ENCODE data around the gene ZFP1. TPM values are rescaled to one million over a fixed set of nuclear protein-coding genes. Genes with fewer than 3 reads are reported as not detected.

ZFP1 gene
- total RNA-seq, 1 donor from 2014 or later = 10.4 TPM

DNA sequence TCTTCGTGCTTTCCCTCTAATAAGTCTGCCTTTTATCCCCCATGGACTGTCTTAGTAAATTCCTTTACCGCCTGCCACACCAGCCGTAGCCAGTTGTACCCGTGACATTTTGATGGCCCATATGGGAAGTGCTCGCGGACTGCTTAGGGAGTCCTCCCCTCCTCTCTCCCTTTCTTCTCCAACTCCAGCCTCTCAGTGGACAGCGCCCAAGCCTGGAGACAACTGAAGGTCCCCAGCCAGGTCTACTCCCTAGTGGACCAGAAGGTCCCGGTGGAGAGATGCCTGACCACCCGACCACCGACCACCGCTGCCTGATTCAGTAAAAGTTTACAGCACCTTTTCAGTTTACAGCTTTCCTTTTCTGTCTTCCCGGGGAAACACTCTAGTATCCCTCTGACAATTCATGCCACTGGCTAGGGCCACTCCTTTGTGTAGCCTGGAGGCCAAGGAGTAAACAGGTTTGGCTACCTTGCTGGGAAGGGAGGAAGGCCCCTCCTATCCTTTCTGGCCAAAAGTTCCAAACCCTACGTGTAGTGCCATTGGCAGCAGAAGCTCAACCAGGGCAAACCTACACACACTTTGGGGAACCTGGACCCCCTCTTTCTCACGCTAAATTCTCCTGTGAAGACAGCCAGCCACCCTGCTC, 40.6 kb downstream of the ZFP1 start:
- no peak for ATAC-seq
- intact Hi-C loops (cut with DNase I) = no loop called here
- Histone ChIP-seq H3K36me3 (no peaks in the 10 kb centered on the region), H3K27ac (no peak overlapping the region), H3K9me3 (no peaks in the 10 kb centered on the region), H3K4me3 (no peak overlapping the region), H3K27me3 (ENCODE audit: low read depth) (no peaks in the 10 kb centered on the region), H3K4me1 (no peaks in the 10 kb centered on the region)
- DNase-seq = no peak
- TF ChIP-seq, protein P1, sequence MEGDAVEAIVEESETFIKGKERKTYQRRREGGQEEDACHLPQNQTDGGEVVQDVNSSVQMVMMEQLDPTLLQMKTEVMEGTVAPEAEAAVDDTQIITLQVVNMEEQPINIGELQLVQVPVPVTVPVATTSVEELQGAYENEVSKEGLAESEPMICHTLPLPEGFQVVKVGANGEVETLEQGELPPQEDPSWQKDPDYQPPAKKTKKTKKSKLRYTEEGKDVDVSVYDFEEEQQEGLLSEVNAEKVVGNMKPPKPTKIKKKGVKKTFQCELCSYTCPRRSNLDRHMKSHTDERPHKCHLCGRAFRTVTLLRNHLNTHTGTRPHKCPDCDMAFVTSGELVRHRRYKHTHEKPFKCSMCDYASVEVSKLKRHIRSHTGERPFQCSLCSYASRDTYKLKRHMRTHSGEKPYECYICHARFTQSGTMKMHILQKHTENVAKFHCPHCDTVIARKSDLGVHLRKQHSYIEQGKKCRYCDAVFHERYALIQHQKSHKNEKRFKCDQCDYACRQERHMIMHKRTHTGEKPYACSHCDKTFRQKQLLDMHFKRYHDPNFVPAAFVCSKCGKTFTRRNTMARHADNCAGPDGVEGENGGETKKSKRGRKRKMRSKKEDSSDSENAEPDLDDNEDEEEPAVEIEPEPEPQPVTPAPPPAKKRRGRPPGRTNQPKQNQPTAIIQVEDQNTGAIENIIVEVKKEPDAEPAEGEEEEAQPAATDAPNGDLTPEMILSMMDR (IDR thresholded peaks at IDR 0.05) = no peak

DNA sequence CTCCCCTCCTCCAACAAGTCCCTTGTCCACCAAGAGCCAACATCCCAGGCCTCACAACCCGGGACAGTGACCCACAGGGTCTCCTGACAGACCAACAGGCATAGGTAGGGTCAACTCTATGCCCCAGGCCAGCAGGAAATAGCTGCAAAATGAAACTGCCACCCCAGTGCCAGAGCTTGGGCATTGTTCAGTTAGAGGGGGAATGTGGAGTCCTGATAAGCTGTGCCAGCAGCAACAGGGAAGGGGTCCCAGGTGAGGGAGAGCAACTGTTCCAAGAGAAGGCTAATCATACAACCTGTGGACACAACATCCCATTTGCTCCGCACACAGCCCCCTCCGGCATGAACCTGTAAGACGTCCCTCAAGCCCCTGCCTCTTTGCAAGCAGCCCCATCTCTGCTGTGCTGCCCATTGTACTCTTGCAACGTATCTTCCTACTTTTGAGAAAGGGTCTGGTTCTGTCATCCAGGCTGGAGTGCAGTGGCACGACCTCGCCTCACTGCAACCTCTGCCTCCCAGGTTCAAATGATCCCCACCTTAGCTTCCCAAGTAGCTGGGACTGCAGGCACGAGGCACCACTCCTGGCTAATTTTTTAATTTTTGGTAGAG, 41.4 kb downstream of the ZFP1 start:
- DNase-seq (no peak), ATAC-seq (no peak)
- no peaks in the 10 kb centered on the region for H3K36me3 ChIP-seq
- no peak overlapping the region for H3K27ac ChIP-seq
- H3K27me3 ChIP-seq (ENCODE audit: low read depth) = no peaks in the 10 kb centered on the region
- H3K9me3 ChIP-seq = no peaks in the 10 kb centered on the region
- intact Hi-C loops (cut with DNase I) = no loop called here
- H3K4me3 ChIP-seq = no peak overlapping the region
- TF ChIP-seq, protein P1 (IDR thresholded peaks at IDR 0.05) = no peak
- no peaks in the 10 kb centered on the region for H3K4me1 ChIP-seq

DNA sequence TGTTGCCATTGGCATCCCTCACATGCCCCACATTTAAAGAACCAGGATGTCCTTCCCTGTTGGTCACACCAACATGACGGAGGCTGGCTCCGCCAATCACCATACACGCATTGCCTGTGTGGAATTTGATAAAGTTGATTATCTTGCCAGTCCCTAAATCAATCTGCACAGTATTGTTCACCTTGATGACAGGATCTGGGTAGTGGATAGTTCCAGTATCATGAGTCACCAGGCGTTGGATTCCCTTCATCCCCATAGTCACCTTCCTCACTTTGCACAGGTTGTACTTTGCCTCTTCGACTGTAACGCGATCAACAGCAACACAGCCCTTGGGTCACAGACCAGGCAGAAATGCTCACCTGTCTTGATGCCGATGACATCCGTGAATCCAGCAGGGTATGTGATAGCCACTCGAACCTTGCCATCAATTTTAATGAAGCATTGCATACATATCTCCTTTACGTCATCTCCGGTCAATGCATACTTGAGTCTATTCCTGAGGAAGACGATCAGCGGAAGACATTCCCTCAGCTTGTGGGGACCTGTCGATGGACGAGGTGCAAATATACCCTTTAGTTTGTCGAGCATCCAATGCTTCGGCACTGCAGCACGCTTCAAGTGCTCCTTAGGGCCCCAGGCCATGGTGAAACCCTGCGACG, 44.4 kb downstream of the ZFP1 start:
- peaks cover 10% of the 10 kb centered on the region for H3K27me3 ChIP-seq (ENCODE audit: low read depth)
- no peaks in the 10 kb centered on the region for H3K4me1 ChIP-seq
- no peak overlapping the region for H3K27ac ChIP-seq
- H3K9me3 ChIP-seq = no peaks in the 10 kb centered on the region
- no peaks in the 10 kb centered on the region for H3K36me3 ChIP-seq
- TF ChIP-seq, protein P1 (IDR thresholded peaks at IDR 0.05) = no peak
- ATAC-seq (no peak), DNase-seq (no peak)
- intact Hi-C loops (cut with DNase I) = no loop called here
- no peak overlapping the region for H3K4me3 ChIP-seq

DNA sequence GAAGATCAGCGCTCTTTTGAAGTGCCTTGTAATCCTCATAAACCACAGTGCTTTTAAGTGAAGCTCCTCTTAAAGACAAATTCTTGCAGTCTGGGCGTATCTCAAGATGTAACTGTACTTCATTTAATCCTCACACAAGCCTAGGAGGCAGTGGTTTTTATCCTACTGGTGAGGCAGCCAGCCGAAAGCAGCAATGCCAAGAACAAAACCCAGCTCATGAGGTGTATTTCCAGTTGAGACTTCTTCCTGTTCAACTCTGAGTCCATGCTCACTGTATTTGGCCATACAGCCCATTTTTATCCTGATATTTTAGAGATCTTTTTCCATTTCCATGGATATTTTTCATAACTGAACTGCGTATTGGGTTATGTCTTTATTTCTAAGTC, 44.9 kb downstream of the ZFP1 start:
- ATAC-seq = no peak
- Histone ChIP-seq H3K9me3 (no peaks in the 10 kb centered on the region), H3K4me1 (no peaks in the 10 kb centered on the region), H3K27ac (no peak overlapping the region), H3K4me3 (no peak overlapping the region), H3K36me3 (no peaks in the 10 kb centered on the region), H3K27me3 (ENCODE audit: low read depth) (peaks cover 15% of the 10 kb centered on the region)
- DNase-seq = no peak
- intact Hi-C loops (cut with DNase I) = no loop called here
- TF ChIP-seq, protein P1 (IDR thresholded peaks at IDR 0.05) = no peak

DNA sequence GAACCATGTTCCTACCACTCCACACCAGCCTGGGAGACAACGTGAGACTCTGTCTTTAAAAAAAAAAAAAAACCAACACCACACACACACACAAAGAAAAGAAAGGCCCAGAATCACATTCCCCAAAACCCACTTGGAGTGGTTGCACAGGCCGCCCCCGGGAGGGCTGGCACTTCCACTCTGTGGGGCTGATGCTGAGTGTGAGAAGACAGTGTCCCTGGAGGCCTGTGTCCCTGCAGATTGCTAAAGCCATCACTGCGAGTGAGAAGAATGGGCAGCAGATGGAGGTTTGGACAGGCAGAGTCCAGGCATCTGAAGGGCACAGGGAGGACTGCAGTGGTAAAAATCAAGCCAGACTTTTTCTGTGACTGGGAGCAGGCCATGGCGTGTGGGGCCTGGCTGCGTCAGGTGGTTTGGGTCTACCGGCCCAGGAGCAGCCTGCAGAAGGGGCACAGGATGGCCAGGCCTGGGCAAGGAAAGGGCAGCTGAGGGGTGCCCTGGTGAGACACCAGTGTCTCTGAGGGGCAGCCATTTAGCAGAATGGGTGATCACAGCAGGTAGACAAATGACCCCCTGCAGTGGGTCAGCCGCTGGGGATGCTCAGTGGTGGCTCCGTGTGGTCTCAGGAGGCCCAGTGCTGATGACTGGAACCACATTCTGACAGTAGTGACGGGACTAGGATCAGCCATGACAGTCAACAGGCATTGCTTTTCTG, 45.6 kb downstream of the ZFP1 start:
- Histone ChIP-seq H3K9me3 (no peaks in the 10 kb centered on the region), H3K27ac (no peak overlapping the region), H3K4me3 (no peak overlapping the region), H3K4me1 (no peaks in the 10 kb centered on the region), H3K27me3 (ENCODE audit: low read depth) (peaks cover 21% of the 10 kb centered on the region), H3K36me3 (no peaks in the 10 kb centered on the region)
- ATAC-seq = no peak
- peak; percentile 20 for DNase-seq
- TF ChIP-seq, protein P1 (IDR thresholded peaks at IDR 0.05) = no peak
- intact Hi-C loops (cut with DNase I) = no loop called here
